Muscle of leg (tissue), 11 donors: Measurements from ENCODE around the gene SHANK2. TPM values are rescaled to one million over a fixed set of nuclear protein-coding genes. Genes with fewer than 3 reads are reported as not detected.
"Not testable (repeated sequence)": the region's sequence is repeated elsewhere in the genome, so short reads cannot be mapped to it uniquely, and the experiment has no call there.

Experiments
- DNase-seq: peaks from one replicate; pipeline ENCODE4 v3.0.0; 2013
- H3K27ac ChIP-seq: one replicate; pipeline ENCODE4 v1.5.1; 2013; ENCODE audit warnings: mild to moderate bottlenecking, low read length, control low read depth
- H3K27me3 ChIP-seq: one replicate; pipeline ENCODE4 v1.6.1; 2013; ENCODE audit warnings: low read length; ENCODE audit not compliant: control insufficient read depth, insufficient read depth
- H3K36me3 ChIP-seq: one replicate; pipeline ENCODE4 v1.6.1; 2013; ENCODE audit warnings: low read length; ENCODE audit not compliant: control insufficient read depth, insufficient read depth
- H3K4me1 ChIP-seq: one replicate; pipeline ENCODE4 v1.6.1; 2013; ENCODE audit warnings: low read length; ENCODE audit not compliant: control insufficient read depth, insufficient read depth
- H3K4me3 ChIP-seq: one replicate; pipeline ENCODE4 v1.5.1; 2013; ENCODE audit warnings: low read length, control low read depth
- H3K9me3 ChIP-seq: replicated peaks from 2 replicates; pipeline ENCODE4 v1.6.1; 2013; ENCODE audit warnings: low read depth, low read length; ENCODE audit not compliant: control insufficient read depth
- WGBS: methylation state at CpG from one replicate; pipeline ENCODE4 v1.1.5; 2013; ENCODE audit warnings: missing lambda C conversion rate; ENCODE audit not compliant: insufficient coverage; 5-methylcytosine and 5-hydroxymethylcytosine counted together
- polyA plus RNA-seq, 8 donors: library from polyadenylated mRNA; unstranded; fragments of 120-200 nt; gene quantifications; one replicate each; pipeline versions ENCODE4 v1.2.1 to v1.2.3, GENCODE V29; 2013; ENCODE audit warnings: inconsistent platforms in 1 of 8, low replicate concordance in 1 of 8; ENCODE audit not compliant: insufficient read length in 8 of 8, insufficient read depth in 1 of 8
- total RNA-seq: library from RNA; stranded (reverse); fragments of 120-200 nt; gene quantifications from one replicate; pipeline ENCODE4 v1.2.4, GENCODE V29; 2013

The SHANK2 gene
- total and polyA plus RNA-seq, 9 donors: 1.1 to 3.5 (median 1.5) TPM

GRCh38 chr11:71237853-71238252 is 14.5 kb downstream of the SHANK2 start:
- Histone ChIP-seq H3K27ac (no peak overlapping the region), H3K36me3 (no peaks in the 10 kb centered on the region), H3K4me3 (no peak overlapping the region), H3K4me1 (peaks cover 13% of the 10 kb centered on the region), H3K9me3 (no peaks in the 10 kb centered on the region), H3K27me3 (peaks cover 9% of the 10 kb centered on the region)
- WGBS: 63% methylated on average over 2 of the region's 6 CpGs
- DNase-seq: no peak

- no peak for DNase-seq
- H3K36me3 ChIP-seq: no peaks in the 10 kb centered on the region
- H3K27me3 ChIP-seq: peaks cover 9% of the 10 kb centered on the region
- H3K27ac ChIP-seq: no peak overlapping the region
- H3K9me3 ChIP-seq: no peaks in the 10 kb centered on the region
- H3K4me1 ChIP-seq: peaks cover 13% of the 10 kb centered on the region
- no peak overlapping the region for H3K4me3 ChIP-seq
- 76% methylated on average over 9 of the region's 12 CpGs for WGBS
These were observed 15.4 kb downstream of the SHANK2 start for GRCh38 chr11:71236836-71237475.

GRCh38 chr11:71235719-71236118 is 16.7 kb downstream of the SHANK2 start:
- H3K4me1 ChIP-seq: peaks cover 3% of the 10 kb centered on the region
- 90% methylated on average over 4 of the region's 8 CpGs for WGBS
- peaks cover 8% of the 10 kb centered on the region for H3K27me3 ChIP-seq
- H3K27ac ChIP-seq: no peak overlapping the region
- no peaks in the 10 kb centered on the region for H3K9me3 ChIP-seq
- no peaks in the 10 kb centered on the region for H3K36me3 ChIP-seq
- no peak for DNase-seq
- H3K4me3 ChIP-seq: no peak overlapping the region

- not testable (repeated sequence) for H3K9me3 ChIP-seq, H3K4me3 ChIP-seq, H3K4me1 ChIP-seq, H3K36me3 ChIP-seq, H3K27me3 ChIP-seq, DNase-seq, H3K27ac ChIP-seq
- WGBS: 94% methylated on average over 14 of the region's 22 CpGs
These were observed 18.2 kb downstream of the SHANK2 start for GRCh38 chr11:71233896-71234852.

- Histone ChIP-seq H3K4me3 (no peak overlapping the region), H3K27me3 (peaks cover 2% of the 10 kb centered on the region), H3K9me3 (no peaks in the 10 kb centered on the region), H3K4me1 (no peaks in the 10 kb centered on the region), H3K27ac (no peak overlapping the region), H3K36me3 (no peaks in the 10 kb centered on the region)
- no peak for DNase-seq
- 65% methylated on average over 2 of the region's 3 CpGs for WGBS
These were observed 20.0 kb downstream of the SHANK2 start for GRCh38 chr11:71232364-71232763.

GRCh38 chr11:71228961-71229360 is 23.4 kb downstream of the SHANK2 start:
- Histone ChIP-seq H3K4me1 (no peaks in the 10 kb centered on the region), H3K4me3 (no peak overlapping the region), H3K36me3 (no peaks in the 10 kb centered on the region), H3K27ac (no peak overlapping the region), H3K9me3 (no peaks in the 10 kb centered on the region), H3K27me3 (peaks cover 5% of the 10 kb centered on the region)
- WGBS: no CpG with 5 or more reads among the region's 1 CpG
- DNase-seq: no peak

- WGBS: no CpG with 5 or more reads among the region's 1 CpG
- DNase-seq: no peak
- no peak overlapping the region for H3K4me3 ChIP-seq
These were observed 25.2 kb downstream of the SHANK2 start for GRCh38 chr11:71227058-71227659.

GRCh38 chr11:71223671-71224660 is 28.4 kb downstream of the SHANK2 start:
- Histone ChIP-seq H3K27me3 (peaks cover 2% of the 10 kb centered on the region), H3K4me1 (peaks cover 7% of the 10 kb centered on the region), H3K27ac (no peak overlapping the region), H3K4me3 (no peak overlapping the region), H3K9me3 (no peaks in the 10 kb centered on the region), H3K36me3 (no peaks in the 10 kb centered on the region)
- no peak for DNase-seq
- 87% methylated on average over 16 of the region's 23 CpGs for WGBS

More at GRCh38 chr11:71227058-71227659, 25.2 kb downstream of the SHANK2 start:
- H3K36me3 ChIP-seq: no peaks in the 10 kb centered on the region
- peaks cover 5% of the 10 kb centered on the region for H3K27me3 ChIP-seq
- no peak overlapping the region for H3K27ac ChIP-seq
- no peaks in the 10 kb centered on the region for H3K9me3 ChIP-seq
- H3K4me1 ChIP-seq: peaks cover 3% of the 10 kb centered on the region

GRCh38 chr11:71223081-71223405 is 29.3 kb downstream of the SHANK2 start:
- WGBS: 91% methylated on average over 6 of the region's 11 CpGs
- H3K27me3 ChIP-seq: peaks cover 2% of the 10 kb centered on the region
- DNase-seq: no peak
- H3K4me1 ChIP-seq: peaks cover 7% of the 10 kb centered on the region
- no peak overlapping the region for H3K27ac ChIP-seq
- H3K4me3 ChIP-seq: no peak overlapping the region
- H3K36me3 ChIP-seq: no peaks in the 10 kb centered on the region
- no peaks in the 10 kb centered on the region for H3K9me3 ChIP-seq
